UCSD-AML1 (cell line): ENCODE data around the gene SAP30.

Experiments used
- DNase-seq: peaks from one replicate; lab custom pipeline; 2025; ENCODE audit not compliant: unreplicated experiment; lab: John Stamatoyannopoulos, UW

The SAP30 gene

GRCh38 chr4:173370477-173371291 is at the start of gene SAP30:
Gene SAP30 (plus strand): TSS chr4:173370954. CDS start chr4:173371183, 229 bp downstream.
- DNase-seq = peak; percentile 98

- no peak for DNase-seq
These were observed 45.6 kb upstream of the SAP30 start for GRCh38 chr4:173325007-173325736.

- DNase-seq = no peak
These were observed 42.4 kb upstream of the SAP30 start for GRCh38 chr4:173328236-173328901.

GRCh38 chr4:173330590-173330989 is 40.2 kb upstream of the SAP30 start:
- DNase-seq = no peak

- DNase-seq = no peak
These were observed 38.7 kb upstream of the SAP30 start for GRCh38 chr4:173332021-173332487.

GRCh38 chr4:173332963-173333657 is 37.6 kb upstream of the SAP30 start:
- DNase-seq = no peak

GRCh38 chr4:173333658-173334084 is 37.1 kb upstream of the SAP30 start:
- no peak for DNase-seq

GRCh38 chr4:173334085-173334890 is 36.5 kb upstream of the SAP30 start, which contains the start of gene HMGB2:
Gene HMGB2 (minus strand): TSS chr4:173334358. CDS start chr4:173333649, 709 bp downstream.
- peak; percentile 99 for DNase-seq

GRCh38 chr4:173334891-173335752 is 35.6 kb upstream of the SAP30 start:
- peak; percentile 85 for DNase-seq

GRCh38 chr4:173337463-173337862 is 33.3 kb upstream of the SAP30 start:
- no peak for DNase-seq

- DNase-seq = no peak
These were observed 26.8 kb upstream of the SAP30 start for GRCh38 chr4:173343832-173344397.

GRCh38 chr4:173345648-173346047 is 25.1 kb upstream of the SAP30 start:
- DNase-seq = no peak

GRCh38 chr4:173346074-173346473 is 24.7 kb upstream of the SAP30 start:
- no peak for DNase-seq

GRCh38 chr4:173347467-173347866 is 23.3 kb upstream of the SAP30 start:
- no peak for DNase-seq

- DNase-seq = no peak
These were observed 12.8 kb upstream of the SAP30 start for GRCh38 chr4:173357939-173358338.

- no peak for DNase-seq
These were observed 10.1 kb upstream of the SAP30 start for GRCh38 chr4:173360587-173361221.

- no peak for DNase-seq
These were observed 8.1 kb upstream of the SAP30 start for GRCh38 chr4:173362666-173363065.

GRCh38 chr4:173365359-173365996 is 5.3 kb upstream of the SAP30 start:
- DNase-seq = peak; percentile 44
